ENCODE measurements around the gene TBC1D20.
"Not testable (repeated sequence)": the region's sequence is repeated elsewhere in the genome, so short reads cannot be mapped to it uniquely, and the experiment has no call there.

Gene TBC1D20

GRCh38 chr20:400128-400453 is 62.2 kb downstream of the TBC1D20 start:
- no peak for DNase-seq

DNA sequence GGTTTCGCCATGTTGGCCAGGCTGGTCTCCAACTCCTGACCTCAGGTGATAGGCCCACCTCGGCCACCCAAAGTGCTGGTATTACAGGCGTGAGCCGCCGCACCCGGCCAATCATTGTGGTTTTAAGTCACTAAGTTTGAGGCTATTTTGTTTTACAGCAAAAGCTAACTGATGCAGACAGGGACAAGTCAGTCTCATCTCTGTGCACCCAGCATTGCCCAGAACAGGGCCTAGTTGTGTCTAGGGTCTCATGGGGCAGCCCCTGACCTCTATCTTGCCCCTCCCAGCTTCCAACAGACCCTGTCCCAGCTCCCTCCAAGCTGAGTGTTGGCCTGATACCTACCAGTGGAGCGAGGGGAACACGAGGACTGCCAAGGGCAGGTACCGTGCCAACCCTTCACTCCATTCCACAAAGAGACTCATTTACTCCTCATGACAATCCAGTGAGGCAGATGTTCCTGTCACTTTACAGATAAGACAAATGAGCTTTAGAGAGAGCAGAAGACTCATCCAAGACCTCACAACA is 63.1 kb downstream of the TBC1D20 start:
- DNase-seq: no peak

GRCh38 chr20:397432-398237 is 64.7 kb downstream of the TBC1D20 start:
- no peak for DNase-seq

DNA sequence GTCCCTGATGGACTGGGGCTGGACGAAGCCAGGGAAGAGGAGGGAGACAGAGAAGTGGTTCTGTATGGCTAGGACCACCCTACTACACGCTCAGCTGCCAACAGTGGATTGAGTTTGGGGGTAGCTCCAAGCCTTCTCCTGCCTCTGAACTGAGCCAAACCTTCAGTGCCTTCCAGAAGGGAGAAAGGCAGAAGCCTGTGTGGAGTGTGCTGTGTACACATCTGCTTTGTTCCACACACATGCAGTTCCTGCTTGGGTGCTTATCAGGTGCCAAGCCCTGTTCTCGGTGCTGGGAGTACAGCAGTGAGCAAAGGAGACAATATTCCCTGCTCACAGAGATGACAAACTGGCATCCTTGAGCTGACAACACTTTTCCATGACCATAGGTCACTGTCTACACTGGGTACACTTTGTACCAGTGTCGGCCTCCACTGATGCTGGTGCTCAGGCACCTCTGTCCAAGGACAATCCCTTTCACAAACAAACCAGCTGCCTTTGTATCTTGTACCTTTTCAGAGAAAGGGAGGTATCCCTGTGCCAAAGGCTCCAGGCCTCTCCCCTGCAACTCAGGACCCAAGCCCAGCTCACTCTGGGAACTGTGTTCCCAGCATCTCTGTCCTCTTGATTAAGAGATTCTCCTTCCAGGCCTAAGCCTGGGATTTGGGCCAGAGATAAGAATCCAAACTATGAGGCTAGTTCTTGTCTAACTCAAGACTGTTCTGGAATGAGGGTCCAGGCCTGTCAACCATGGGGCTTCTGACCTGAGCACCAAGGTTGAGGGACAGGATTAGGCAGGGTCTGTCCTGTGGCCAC is 65.5 kb downstream of the TBC1D20 start:
- DNase-seq: no peak

DNA sequence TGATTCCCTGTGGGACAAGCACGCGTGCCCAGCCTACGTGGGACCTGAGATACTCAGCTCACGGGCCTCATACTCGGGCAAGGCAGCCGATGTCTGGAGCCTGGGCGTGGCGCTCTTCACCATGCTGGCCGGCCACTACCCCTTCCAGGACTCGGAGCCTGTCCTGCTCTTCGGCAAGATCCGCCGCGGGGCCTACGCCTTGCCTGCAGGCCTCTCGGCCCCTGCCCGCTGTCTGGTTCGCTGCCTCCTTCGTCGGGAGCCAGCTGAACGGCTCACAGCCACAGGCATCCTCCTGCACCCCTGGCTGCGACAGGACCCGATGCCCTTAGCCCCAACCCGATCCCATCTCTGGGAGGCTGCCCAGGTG is 66.1 kb downstream of the TBC1D20 start:
- no peak for DNase-seq

- DNase-seq: not testable (repeated sequence)
These were observed 69.0 kb downstream of the TBC1D20 start for GRCh38 chr20:393296-393695.

DNA sequence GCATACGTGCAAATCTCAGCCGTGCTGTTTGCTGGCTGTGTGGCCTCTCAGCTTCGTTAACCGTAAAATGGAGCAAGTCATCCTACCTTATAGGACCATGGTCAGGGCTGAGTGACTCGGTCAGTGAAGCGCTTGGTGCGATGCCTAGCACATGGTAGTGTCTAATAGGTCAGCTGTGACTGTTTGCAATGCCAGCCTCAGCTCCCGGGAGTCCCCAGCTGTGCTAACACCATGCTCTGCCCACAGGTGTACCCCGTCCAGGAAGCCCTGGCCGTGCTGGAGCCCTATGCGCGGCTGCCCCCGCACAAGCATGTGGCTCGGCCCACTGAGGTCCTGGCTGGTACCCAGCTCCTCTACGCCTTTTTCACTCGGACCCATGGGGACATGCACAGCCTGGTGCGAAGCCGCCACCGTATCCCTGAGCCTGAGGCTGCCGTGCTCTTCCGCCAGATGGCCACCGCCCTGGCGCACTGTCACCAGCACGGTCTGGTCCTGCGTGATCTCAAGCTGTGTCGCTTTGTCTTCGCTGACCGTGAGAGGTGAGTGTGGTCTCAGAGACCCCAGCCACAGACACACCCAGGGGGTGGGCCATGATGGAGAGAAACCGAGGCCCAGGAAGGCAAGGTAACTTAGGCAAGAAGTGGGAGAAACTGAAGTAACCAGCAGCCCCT is 71.2 kb downstream of the TBC1D20 start:
- peak; percentile 35 for DNase-seq

- DNase-seq: no peak
These were observed 73.1 kb downstream of the TBC1D20 start for GRCh38 chr20:389220-389619.

DNA sequence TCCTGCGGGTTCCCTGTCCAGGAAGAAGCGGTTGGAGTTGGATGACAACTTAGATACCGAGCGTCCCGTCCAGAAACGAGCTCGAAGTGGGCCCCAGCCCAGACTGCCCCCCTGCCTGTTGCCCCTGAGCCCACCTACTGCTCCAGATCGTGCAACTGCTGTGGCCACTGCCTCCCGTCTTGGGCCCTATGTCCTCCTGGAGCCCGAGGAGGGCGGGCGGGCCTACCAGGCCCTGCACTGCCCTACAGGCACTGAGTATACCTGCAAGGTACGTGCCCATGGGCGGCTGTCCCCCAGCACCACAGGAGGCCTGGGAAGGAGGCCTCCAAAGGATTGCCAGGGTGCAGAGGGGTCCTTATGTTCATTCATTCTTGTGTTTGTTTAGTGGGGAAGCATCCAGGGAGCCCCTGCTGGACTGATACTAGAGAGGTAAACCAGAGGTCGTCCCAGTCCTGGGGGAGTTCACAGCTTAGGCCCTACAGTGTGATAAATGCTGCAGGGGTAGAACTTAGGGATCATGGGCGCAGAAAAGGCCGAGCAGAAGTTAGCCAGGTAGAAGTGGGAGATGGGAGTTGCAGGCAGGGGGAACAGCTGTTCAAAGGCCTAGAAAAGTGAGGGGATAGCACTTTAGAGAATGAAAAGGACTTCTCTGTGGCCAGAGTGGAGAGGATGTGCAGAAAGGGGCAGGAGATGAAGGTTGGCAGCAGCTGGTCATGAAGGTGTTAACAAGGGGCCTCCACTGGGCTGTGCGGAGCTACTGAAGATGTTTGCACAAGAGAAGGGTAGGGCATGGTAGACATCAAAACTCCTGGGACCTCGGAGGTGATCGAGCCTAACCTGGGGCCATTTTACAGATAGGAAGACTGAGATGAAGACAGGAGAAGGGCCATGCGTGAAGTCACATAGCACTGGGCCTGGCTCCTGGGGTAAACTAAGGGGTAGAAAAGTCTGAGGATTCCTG is 74.0 kb downstream of the TBC1D20 start:
- no peak for DNase-seq

DNA sequence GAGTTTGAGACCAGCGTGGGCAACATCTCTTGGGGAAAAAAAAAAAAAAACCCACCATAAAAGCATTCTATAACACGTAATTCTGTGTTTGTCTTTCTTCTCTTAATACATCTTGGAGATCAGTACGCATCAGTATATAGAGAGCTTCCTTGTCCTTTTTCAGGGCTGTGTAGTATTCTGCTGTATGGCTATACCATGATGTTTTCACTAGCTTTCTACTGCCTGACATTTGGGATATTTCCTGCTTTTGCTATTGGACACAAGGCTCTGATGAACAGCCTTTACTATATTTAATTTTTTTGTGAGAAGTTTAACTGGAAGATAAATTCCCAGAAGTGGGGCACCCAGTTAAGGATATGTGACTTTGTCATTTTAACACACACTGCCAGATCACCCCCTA is 74.8 kb downstream of the TBC1D20 start:
- DNase-seq: no peak

DNA sequence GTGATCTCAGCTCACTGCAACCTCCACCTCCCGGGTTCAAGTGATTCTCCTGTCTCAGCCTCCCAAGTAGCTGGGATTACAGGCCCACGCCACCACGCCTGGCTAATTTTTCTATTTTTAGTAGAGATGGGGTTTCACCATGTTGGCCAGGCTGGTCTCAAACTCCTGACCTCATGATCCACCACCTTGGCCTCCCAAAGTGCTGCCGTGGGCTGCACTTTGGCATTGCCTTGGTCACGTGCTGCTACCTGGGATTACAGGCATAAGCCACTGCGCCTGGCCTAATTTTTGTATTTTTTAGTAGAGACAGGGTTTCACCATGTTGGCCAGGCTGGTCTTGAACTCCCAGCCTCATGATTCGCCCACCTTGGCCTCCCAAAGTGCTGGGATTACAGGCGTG is 75.7 kb downstream of the TBC1D20 start:
- DNase-seq: not testable (repeated sequence)
